Non-pigmented ciliary epithelial cell (primary cell): ENCODE data around the gene MAP6.

ENCODE experiments used
- DNase-seq: peaks from one replicate; pipeline ENCODE4 v3.0.0-alpha.2; 2010; ENCODE audit warnings: low read depth

Gene MAP6

DNA sequence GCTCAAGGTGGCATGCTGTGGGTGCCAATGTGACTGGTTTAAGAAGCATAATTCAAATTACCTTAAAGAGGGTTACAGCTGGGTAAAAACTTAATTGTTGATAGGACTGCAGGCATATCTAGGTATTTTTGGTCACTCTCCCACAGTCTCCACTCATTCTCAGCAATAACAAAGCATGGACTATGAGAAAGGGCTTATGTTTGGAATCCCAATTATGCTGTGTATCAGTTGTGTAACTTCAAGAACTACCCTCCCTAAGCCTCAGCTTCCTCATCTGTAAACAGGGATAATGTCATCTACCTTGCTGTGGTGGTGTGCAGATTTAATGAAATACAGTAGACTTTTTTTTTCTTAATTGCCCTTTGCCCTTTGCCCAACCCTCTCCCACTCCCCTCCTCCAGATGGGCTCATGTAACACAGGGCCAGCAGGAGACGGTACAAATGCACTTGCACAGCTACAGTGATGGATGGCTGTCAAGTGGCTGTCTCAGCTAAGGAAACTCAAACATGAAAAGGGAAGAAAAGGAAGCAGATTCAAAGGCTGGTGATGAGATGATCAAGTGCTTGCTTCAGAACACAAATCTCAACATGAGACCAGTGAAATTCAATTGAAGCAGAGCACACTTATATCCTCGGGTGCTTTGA is 37.6 kb downstream of the MAP6 start:
- no peak for DNase-seq

DNA sequence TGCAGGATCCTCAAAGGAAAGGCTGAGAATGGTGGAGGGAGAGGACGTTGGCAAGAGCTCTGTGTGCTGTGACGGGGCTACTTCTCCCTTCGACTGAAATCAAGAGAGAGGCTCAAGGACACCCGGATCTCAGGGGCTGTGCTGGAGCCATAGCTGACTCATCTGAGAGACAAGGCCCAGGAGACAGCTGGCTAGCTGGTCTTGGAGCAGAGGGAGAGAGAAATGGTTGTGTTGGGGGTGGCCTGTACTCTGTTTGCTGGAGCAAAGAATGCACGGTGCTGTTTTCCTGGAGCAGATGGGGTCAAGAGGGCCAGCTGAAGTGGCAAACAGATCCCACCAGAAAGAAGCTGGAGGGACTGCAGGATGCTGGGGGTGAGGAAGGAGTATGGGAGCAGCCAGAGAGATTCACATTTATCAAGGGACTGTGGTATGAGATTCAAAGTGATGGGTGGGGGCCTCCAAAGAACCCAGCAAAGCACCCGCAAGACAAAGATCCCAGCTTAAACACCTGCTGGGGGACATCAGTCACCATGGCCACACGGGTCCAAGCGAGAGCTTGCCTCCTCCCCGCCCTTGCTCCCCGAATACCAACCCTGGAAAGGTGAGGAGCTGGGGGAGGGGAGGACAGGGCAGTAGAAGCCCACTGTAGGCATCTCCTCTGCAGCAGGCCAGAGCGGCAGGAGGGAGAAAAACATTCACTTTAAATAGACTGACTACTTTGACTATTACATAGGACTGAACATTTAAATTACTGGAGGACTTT is 40.8 kb downstream of the MAP6 start:
- no peak for DNase-seq

DNA sequence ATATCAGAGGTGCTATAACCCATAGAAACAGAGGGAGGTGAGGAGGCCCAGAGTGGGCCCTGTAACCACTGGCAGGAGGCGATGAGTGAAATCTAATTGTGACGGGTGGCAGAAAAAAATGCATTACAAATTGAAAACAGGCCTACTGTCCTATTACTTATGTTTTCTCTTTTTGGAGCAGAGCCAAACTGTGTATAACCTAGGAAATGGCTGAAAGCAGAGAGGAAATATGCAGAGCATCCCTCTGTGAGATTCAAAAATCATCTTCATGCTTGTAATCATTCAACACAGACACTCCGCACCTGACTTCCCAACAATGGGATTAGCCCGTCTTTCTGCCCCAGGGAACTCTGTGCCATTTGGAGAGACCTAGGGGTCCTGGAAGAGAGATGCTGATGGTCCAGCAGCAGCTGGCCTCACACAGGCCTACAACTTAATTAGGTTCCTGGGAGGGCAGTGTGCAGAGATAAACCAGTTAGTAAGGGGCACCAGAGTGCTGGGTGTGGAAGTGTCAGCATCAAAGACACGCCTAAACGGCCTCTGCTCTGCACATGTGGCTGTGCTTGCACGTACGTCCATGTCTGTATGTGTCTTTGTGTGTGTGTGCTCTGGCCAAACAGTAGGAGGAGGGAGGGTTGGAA is 41.8 kb downstream of the MAP6 start:
- no peak for DNase-seq

DNA sequence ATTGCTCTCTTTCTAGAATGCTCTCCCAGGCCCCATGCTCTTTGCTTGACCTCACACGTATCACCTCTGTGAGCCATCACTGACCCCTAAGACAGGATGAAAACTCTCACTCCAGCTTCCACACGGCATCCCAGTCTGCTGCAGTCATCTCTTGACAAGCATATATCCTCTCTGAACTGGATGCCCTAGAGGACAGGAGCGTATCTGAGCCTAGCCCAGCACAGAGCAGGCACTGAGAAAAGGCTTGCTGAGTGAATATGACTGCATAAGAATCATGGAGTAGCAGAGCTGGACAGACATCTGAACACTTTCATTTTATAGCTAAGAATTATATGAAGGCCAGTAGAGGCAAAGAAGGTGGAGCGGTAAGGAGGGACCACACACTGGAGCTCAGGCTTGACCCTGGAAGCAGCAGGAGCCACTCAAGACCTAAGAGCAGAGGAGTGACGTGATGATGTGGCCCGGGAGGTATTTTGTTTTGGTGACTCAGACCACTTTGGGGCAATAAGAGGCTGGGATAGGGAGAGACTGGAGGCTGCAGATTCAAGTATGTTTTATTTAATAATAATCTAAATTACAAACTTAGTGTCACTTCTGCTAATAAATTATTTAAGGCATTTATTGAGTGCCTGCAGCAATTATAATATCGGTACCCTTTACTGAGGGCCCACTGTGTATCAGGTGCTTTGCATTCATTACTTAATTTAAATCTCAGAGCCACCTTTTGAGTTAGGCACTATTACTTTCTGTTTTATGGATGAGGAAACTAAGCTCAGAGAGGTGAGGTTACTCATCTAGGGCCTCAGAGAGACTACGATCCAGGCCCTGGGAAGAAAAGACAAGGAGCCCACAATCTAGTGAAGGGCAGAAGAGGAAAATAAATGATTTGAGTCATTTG is 42.6 kb downstream of the MAP6 start:
- peak; percentile 62 for DNase-seq

GRCh38 chr11:75625021-75625420 is 43.8 kb downstream of the MAP6 start:
- no peak for DNase-seq

DNA sequence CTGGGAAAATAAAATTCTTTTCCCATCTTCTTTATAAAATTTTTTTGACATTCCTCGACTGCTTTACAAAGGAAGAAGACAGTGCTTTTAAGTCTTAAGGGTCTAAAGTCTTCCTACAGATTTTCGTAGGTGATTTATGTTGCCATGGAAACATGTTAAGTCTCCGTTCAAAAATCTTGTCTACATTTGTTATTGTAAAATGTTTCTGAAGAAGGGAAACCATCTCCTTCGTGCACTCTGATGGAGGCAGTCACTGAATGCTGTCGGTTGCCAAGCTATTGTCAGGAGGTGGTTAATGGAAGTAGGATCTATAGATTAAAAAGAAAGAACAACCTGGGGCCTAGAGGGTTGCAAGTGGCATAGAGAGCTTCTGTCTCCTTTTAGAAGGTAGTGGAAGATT is 52.6 kb downstream of the MAP6 start:
- no peak for DNase-seq

- DNase-seq, result no peak
Measured at GRCh38 chr11:75615751-75616150, 53.1 kb downstream of the MAP6 start.

GRCh38 chr11:75611823-75612222 is 57.0 kb downstream of the MAP6 start:
- DNase-seq, result no peak

DNA sequence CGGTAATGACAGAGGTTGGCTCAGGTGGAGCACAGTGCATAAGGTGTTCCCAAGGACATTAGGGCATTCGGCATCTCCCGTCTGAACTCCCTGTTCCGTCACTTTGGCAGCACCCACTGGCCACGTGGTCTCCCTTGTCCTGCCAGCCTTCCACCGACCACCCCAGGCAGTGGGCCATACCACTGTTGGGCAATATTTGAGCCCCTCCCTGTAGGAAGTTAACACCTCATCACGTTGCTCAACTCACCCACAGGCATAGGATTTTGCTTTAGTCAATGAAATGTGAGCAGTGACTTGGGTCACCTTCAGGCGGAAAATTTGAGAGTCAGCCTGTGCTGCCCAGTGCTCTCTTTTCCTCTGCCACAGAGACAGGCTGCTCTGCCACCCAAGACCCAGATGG is 62.7 kb downstream of the MAP6 start:
- no peak for DNase-seq

DNA sequence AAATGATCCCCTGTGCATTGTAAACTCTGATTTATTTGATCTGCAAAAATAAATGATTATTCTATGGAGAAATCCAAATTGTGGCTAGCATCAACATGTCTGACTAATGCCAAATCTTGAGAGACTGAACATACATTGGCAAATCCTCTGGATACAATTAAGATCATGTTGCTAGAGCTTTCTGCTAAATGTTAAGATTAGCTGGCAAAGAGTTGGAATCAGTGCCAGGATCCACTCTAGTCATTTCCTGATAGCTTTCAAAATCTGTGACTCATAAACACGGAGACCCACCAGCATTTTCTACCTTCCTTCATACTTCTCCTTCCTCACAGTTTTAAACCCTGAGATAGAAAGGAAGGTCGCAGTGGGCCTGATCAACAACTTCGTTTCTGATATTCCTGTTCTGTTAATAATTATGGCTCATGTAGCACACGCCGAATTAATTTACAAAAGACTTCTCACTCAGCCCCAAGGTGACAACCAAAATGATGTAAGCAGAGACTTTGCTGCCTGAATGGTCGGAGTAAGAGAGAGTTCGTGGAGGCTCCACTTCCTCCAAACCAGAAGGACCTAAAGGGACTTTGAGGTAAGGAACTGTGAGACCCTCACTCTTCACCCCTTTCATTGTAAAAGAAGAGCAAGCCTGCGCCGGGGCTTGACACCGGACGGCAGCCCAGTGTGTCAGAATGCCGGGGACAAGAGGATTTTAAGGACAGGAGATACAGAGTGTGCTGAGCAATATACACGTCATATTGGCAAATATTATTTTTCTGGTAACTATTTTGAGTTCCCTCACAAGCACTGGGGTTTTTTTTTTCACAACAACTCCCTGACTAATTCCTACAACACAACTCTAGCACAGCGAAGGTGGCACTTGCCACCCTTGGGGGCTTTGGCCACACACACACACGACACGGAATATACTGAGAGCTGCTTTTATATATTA is 64.8 kb downstream of the MAP6 start:
- no peak for DNase-seq

DNA sequence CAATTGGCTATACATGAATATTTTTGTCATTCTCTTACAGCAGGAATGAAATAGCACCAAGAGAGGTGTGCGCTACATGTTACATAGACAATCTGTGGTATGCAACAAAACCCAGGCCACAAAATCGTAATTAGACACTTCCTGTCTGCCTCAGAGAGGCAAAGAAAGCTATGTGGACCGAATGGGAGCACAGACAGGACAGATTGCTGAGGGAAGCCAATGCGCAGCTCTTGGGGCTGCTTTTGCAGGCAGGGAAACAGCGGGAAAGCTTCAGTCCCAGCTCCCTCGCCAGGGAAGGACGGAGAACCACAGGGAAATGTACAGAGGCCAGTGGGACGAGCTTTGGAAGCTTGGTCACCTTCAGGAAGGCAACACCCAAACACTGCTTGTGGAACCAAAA is 65.9 kb downstream of the MAP6 start:
- no peak for DNase-seq

GRCh38 chr11:75601494-75601893 is 67.3 kb downstream of the MAP6 start:
- no peak for DNase-seq

DNA sequence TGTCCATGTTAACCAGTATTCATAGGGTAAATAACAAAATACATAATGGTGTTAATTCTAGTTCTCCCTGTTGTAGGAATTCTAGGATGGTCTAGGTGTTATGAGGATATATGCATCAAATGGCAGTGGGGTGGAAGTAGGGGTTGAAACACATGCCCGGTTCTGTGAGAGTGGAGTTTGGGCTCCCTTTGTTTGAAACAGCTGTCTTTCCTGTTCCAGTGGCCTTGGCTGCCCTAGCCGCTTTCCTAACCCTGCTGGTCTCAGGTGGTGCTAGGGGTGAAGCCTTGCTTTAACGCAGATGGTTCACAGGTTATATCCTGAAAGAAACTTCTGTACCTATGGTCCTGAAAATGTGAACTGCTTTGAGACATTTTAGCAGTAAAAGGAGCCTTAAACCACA is 68.5 kb downstream of the MAP6 start:
- DNase-seq, result no peak

DNA sequence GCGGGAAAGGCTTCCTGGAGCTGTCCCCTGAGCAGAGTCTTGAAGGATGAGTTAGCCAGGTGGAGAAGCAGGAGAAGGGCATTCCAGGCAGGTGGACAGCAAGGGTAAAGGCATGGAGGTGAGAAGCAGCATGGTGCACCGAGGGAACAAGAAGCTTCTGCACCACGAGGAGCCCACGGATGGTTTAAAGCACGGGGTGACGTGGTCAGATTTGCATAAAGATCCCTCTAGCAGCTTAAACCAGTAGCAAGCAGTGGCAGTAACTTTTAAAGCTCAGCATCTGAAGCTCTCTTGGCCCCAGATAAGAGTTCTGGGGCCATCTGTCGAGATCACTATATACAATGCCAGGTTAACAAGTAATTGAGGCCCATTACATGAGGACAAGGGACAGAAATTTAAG is 69.9 kb downstream of the MAP6 start:
- DNase-seq, result no peak

DNA sequence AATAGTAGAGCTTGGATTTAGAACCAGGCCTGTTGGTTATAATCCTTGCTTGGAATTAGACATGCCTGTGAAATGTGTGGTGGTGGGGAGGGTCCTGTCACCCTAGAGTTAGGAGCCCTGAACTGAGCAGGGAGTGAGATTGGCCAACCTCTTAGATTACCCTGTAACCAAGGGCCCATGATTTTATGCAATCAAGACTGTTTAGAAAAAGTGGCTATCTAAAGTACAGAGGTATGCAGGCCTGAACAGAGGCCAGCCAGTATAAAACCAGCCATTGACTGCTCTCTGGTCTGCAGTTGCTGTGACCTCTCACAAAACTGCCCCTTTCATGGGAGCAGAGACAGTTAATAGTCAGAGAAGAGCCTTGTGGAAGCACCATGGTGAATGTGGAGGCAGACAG is 70.6 kb downstream of the MAP6 start:
- DNase-seq, result no peak

DNA sequence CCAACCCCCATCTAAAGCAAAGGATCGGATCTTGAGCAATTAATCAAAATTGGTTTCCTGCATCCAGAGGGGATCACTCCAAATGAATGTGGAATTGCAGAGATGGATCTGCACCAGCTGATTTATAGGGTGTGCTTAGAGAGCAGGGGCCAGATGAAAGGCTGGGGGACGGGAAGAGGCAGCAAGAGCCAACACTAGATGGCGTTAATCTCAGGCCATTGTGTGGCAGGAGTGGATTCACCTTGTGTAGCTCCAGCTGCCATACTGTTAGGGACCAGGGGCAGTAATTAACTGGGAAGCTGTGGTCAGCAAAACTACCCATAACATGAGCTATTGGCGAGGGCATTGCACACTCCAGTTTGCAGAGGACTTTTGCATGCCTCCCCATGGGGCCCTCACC is 71.2 kb downstream of the MAP6 start:
- DNase-seq, result no peak

- DNase-seq, result no peak
Measured at GRCh38 chr11:75596914-75597313, 71.9 kb downstream of the MAP6 start.

DNA sequence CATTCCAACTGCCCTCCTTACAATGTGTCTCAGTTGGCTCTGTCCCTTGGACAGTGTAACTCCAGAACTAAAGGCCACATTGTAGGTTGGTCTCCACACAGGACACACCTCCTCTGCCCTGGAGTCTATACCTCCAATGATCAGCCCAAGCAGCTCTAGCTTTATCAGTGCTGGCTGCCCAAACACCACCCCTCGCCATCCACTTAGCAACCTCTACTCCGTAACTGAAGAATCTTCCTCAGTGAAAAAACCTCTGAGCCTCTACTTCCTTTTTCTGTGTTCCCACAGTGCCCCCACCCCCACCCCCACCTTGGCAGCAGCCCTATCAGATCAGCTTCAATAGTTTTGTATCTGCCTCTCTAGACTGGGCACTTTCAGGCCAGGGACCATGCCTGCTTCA is 73.4 kb downstream of the MAP6 start:
- DNase-seq, result no peak

- no peak for DNase-seq
Measured at GRCh38 chr11:75594211-75594610, 74.6 kb downstream of the MAP6 start.

DNA sequence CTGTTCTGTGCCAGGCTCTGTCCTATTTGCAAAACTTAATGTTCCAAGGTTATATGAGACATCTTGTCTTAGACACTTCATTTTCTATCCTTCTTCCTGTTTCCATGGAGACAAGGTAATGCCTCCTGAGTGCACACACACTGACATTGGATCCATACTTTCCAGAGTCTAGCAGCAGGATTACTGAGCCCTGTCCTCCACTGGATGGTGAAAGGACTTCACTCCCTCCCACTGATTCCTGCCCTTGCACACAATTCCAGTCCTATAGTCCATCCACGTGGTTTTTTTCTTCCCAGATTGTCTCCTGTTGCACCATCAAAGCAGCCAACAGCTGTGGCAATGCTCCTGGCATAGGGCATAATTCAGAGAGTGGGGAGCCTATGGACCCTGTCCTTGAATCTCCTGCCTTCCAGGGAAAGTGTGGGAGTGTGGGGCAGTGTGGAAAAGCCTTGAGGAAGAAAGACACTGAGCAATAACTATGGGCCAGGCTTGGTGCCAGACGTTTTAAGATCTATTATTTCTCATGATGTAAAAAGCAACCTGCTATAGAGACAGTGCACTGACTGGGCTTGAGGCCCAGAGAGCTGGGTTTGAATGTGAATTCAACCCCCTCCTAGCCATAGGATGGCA is 75.4 kb downstream of the MAP6 start:
- DNase-seq, result no peak

- DNase-seq, result no peak
Measured at GRCh38 chr11:75592715-75593114, 76.1 kb downstream of the MAP6 start.
